Transverse colon (tissue), 4 donors: ENCODE data around the gene EIF4E2.

Source experiments
- POLR2A ChIP-seq: fragments of 450-650 bp; IDR thresholded peaks from one replicate; pipeline ENCODE4 v1.6.1; 2016; ENCODE audit warnings: antibody characterized with exemption, mild to moderate bottlenecking, moderate library complexity
- POLR2AphosphoS5 ChIP-seq, 3 donors: sonication (generic); formaldehyde crosslinking; IDR thresholded peaks; one replicate each; pipeline ENCODE4 v1.6.1; 2016; ENCODE audit warnings: antibody characterized with exemption in 3 of 3
- TF ChIP-seq, protein P1 (sequence below), 5 experiments: fragments of 200-600 bp in 3 of 5; fragments of 450-650 bp in 2 of 5; sonication (generic) in 3 of 5; IDR thresholded peaks; 1 replicate in 2 of 5; 2 replicates in 3 of 5; pipeline ENCODE4 v1.5.1; 2016 to 2017; ENCODE audit warnings: antibody characterized with exemption in 5 of 5, inconsistent platforms in 3 of 5, mild to moderate bottlenecking in 2 of 5, moderate library complexity in 1 of 5

DNA sequence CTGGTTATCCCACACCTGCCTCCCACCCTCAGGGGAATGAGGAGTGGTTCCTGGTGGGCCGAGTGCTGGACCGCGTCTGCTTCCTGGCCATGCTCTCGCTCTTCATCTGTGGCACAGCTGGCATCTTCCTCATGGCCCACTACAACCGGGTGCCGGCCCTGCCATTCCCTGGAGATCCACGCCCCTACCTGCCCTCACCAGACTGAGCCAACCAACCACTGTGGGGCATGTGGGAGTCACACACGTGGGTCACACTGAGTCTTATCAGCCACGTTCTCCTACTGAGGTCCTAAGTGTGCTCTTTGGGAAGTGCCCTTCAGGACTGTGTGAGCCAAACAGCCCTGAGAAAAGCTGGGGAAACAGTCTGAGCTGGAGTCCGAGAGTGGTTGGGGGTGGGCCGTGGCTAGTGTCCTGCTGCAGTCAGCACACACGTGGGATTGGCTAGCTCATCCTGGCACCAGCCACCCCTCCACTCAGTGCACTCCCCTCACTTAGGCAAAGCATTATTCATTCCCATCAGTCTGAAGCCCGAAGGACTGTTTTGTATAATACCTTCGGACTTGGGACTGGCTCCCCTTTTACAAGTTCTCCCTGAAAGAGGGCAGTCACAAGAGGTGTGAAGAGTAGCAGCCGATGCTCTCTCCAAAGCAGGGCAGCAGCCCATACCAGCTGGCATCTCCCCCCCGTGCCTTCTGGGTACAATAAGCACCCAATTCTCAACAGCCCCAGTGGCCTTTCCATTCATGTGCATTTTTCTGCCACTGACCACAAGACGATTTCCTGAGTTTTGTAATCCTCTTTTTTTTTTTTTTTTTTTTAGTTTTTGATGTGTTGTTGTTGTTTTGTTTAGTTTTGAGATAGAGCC, 4.7 kb upstream of the EIF4E2 start:
- TF ChIP-seq POLR2AphosphoS5 (IDR thresholded peaks at IDR 0.05) (no peak), POLR2A (no peak)
- TF ChIP-seq, protein P1, sequence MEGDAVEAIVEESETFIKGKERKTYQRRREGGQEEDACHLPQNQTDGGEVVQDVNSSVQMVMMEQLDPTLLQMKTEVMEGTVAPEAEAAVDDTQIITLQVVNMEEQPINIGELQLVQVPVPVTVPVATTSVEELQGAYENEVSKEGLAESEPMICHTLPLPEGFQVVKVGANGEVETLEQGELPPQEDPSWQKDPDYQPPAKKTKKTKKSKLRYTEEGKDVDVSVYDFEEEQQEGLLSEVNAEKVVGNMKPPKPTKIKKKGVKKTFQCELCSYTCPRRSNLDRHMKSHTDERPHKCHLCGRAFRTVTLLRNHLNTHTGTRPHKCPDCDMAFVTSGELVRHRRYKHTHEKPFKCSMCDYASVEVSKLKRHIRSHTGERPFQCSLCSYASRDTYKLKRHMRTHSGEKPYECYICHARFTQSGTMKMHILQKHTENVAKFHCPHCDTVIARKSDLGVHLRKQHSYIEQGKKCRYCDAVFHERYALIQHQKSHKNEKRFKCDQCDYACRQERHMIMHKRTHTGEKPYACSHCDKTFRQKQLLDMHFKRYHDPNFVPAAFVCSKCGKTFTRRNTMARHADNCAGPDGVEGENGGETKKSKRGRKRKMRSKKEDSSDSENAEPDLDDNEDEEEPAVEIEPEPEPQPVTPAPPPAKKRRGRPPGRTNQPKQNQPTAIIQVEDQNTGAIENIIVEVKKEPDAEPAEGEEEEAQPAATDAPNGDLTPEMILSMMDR (IDR thresholded peaks at IDR 0.05): no peak
